Esophagus mucosa (tissue), 1 donor: ENCODE results near the gene EVA1A. TPM values are rescaled to one million over a fixed set of nuclear protein-coding genes. Genes with fewer than 3 reads are reported as not detected.
A peak's percentile ranks its signal among the peaks of the same experiment; 100 is the strongest.

Experiments used
- ATAC-seq: fragments of 200-7000 bp; cut with Tn5 transposase; one replicate; pipeline ENCODE4 v1.9.1; 2020
- total RNA-seq: library from RNA; stranded (reverse); gene quantifications from one replicate; pipeline ENCODE4 v1.2.4, GENCODE V29; 2023
- donor health status: DM: yes; HTN: yes; CAD: no.

EVA1A gene
- total RNA-seq, 1 donor from 2014 or later: 0.56 TPM

DNA sequence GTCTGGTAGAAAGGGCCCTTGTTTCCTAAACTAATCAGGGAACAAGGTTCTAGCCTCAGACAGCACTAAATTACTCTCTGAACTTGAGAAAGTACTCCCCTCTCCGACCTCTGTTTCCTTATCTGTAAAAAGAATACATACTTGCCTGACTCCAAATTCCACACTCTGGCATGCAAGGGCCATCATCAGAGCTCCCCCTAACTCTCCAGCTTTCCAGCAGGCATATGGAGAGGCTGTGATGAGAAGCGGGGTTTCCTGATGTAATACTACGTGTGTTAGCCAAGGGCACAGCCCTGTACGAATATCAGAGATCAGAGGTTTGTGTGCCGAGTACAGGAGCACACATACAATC, 1.8 kb upstream of the EVA1A start:
- ATAC-seq: no peak

DNA sequence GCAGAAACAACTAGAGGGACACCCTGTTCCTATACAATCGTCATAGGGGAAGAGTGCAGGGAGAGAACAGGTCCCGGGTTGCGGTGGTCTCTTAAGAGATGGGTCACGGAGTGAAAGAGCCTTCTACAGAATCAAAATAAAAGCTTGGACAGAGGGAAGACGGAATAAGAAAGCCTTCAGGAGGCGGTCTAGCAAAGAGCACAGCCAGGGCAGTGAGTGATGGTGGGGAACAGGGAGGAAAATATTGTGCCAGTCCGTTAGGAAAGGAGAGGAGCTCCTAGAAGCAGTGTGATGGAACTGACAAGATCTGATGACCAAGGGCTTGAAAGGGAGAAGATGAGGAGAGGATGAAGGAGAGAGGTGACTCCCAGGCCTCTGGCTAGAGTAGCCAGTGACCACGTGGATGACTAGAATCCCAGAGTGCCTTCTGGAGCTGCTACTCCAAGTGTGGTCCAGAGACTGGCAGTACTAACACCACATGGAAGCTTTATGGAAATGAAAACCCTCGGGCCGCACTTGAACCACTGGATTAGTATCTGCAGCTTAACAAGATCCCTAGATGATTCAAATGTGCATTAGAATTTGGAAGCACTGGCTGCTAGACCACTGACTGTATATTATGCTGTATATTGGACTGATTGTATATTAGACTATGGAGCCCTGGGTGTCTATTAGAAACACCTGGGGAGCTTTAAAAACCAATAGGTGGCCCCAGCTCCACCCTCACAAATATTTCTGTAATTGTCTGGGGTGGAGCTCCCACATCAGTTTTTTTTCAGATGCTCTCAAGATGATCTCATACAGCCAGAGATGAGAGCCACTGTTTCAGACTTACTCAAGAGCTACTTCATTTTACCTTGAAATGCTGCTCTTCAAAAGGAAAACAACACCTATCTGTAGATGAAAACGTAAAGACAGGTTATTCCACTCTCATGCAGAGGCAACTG, 1.1 kb upstream of the EVA1A start:
- ATAC-seq: no peak

DNA sequence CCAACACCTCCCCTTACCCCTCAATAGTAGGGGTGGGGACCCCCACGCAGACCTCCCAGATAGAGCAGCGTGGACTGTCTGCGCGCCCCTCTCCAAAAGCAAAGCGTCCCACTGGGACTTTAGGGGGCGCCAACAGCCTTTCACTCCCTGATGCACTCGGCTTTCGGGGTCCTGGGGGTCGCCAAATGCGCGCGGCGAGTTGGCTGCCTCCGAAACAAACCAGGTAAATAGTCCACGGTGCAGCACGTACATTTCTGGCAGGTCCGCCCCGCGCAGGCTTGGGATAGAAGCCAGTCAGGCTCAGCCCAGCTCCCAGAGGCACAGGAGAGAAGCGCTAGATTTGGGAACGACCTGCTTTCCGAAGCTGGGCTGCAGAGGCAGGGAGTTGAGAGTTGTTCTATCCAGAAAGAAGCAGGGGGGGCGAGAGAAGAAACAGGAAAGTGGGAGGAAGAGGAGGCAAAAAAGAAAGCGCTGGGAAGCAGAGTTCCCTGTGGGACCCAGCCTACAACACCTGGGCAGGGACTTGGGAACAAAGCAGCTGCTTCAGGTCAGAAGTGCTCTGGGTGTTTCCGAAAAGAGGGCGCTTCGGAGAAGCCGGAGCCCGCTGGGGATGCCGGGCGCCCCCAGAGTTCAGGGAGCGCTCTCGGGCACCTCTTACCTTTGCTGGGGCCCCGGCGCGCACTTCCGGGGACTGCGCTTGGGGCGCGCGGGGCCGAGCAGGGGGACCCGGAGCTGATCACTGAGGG, 544 bp downstream of the EVA1A start:
- ATAC-seq: peak; percentile 46

DNA sequence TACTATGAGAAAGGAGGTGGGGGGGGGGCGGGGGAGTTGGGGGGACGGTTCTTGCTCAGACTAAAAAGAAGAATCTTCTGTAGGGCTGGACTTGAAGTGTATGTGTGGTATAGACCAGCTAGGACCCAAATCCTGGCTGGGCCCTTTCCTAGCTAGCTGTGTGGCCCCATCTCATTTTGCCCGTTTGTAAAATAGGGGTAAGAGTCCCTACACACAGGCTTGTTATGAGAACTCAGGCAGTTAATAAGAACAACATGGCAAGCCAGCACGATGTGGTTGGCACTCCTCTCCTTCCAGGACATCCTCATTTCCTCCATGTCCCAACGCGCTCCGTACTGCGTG, 1.1 kb downstream of the EVA1A start:
- no peak for ATAC-seq

DNA sequence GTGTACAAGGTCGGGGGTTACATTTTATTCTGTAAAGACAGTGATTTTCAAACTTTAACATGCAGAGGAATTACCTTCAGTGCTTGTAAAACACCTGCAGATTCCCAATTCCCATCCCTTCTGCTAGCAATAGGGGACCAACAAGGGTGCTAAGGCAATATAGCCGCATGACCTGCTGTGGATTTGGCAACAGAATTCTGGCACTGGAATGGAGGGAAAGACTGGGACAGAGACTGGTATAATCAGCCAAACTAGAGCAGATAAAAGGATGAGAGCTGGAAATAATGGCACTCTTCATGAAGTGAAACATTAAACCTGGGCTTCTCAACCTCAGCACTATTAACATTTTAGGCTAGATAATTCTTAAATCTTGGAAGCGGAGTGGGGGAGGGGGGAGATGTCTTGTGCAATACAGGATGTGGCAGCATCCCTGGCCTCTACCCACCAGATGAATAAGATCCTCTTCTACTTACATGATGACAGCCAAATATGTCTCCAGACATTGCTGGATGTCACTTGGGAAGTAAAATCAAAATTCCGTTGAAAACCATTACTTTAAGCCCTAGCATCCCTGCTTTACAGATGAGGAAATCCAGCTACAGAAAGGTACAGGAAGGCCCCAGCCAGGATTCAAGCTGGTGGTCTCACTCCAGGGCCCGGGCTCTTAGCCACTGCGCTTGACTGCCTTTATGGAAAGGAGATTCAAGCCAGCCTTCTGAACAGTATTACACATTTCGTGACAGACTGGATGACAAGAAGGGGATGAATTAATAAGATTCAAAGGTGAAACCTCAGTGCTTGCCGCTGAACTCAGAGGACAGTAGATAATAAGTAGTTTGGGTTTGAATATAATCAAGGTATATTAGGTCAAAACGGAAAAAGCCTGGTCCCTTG, 1.7 kb downstream of the EVA1A start:
- ATAC-seq: no peak

DNA sequence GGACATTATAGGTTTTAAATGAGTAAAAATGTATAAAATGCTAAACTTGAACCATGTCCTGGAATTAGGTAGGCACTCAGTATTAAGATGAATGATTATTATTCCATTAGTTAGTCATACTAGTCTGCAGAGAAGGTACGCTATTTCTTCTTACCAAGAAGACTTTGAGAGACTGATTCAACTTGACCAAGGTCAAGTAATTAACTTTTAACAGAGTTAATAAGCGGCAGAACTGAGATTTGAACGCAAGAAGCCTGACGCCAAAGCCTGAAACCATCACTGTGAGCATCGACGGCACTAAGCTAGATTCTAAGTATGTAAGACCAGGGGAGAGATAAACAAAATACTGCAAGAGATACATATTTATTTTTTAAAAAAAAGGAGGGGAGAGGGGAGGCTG, 2.6 kb downstream of the EVA1A start:
- no peak for ATAC-seq

DNA sequence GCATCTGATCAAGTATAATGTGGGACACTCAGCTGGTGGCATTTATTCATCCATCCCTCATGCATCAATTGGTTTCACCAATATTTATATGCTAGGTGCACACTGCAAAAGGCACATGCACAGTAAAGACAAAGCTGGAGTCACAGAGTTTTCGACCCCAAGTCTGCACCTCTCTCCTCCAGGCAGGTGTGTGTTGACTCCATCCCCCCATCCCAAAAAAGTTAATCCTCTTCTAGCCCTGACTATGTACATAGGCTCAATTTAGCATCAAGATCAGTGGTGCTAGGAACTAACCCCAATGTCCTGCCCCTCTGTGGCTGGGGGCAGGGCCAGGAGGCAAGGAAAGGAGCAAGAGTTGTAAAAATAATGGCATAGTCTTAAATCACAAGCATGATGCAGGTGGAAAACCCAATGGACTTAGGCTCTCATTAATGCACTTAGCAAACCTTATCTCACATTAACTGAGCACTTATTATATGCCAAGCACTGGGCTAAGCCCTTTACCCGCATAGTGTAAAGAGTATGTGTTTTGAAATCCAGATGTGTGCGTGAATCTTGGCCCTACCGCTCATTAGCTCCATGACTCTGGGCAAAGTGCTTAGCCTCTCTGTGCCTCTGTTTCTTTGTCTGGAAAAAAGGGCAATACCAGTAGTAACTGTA, 3.1 kb downstream of the EVA1A start:
- ATAC-seq: no peak

DNA sequence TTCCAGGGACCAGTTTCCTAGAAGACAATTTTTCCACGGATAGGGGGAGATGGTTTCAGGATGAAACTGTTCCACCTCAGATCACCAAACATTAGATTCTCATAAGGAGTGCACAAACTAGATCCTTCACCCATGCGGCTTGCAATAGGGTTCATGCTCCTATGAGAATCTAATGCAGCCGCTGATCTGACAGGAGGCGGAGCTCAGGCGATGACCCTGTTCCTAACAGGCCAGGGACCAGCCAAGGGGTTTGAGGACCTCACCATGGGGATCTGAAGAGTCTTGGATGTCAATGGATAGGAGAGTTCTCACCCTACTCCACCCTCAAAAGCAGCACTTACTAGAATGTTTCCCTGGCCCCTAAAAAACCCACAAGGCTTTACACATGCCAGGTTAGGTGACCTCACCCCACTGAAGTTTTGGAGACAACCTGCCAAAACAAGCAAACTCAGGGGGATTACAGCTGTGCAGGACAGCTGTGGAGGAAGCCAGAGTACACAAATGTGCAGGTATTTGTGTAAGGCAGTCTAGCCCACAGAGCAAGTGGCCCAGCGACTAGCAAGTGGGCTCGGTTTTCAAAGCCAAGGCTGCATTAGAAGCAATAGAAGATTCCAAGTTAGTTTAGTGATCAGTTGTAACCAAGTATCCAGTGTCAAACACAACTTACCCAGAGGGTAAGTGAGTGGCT, 3.9 kb downstream of the EVA1A start:
- ATAC-seq: no peak

DNA sequence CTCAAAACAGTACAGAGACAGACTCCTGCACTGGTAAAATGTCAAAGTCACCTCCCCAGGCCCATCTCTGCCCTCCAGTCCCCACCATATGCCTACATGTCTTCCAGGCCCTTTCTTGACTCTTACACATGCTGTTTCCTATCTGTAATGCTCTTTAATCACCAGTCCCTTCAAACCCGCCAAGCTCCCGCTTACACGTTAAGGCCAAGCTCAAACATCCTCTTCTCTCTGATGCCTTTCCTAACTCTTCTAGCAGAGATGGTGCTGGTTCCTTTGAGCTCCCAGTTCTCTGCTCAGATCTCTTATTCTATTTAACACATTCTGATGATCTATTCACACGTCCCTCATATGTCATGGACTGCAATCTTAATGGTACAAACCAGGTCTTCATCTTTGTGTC, 5.0 kb downstream of the EVA1A start:
- ATAC-seq: no peak

DNA sequence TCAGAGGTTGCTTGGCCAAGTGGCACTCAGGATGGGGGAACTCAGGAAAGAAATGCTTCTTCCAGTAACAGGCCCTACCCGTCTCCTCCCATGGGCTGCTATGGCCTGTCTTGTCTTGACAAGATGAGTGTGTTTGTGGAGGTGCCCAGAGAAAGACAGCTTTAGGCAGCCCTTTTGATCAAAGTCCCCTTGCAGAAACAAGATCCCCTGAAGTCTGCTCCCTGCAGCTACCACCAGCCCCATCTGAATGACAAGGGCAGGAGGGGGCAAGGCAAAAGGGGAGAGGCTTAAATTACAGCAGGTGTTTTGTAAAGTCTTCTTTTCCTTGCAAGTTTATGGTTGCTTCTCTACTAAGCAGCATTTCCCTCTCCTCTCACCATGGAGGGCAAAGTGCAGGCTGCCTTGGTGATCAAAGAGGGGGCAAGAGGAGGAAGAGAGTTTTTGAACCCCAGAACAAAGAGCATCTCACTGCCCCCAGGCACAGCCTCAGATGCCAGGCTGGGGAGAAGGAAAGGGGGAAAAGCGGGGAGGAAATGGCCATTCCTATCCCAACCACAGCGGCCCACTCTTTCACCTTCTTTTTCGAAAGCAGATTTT, 6.7 kb downstream of the EVA1A start:
- ATAC-seq: no peak

DNA sequence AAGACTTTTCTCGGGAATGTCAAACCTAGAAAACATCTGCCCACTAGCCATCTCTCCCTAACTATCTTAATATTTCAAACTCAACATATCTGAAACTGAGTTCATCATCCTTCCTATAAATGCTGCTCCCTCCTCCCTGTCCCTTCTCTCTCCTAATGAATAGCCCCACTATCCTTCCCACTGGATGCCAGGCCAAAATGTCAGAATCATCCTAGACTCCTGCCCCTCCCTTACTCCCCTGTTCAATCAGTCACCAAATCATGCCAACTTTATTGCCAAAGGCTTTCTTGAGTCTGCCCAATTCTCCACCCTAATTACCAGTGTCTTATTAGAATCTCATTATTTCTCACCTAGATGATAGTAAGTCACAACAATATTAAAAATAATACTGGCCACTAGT, 8.5 kb downstream of the EVA1A start:
- ATAC-seq: no peak

DNA sequence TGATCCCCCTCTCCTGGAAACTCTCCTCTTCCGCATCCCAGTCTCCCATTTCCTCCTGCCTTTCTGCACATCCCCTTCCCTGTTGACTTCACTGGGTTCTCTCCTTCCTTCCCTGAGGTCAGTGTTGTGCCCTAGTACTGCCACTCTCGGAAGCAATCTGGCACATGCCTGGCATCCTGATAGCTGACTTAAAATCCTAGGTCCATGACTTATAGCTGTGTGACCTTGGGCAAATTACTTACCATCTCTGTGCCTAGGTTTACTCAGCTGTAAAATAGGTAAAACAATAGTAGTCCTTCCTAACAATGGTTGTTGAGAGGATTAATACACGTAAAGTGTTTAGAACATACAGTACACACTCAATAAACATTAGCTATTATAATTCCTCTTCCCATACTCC, 9.3 kb downstream of the EVA1A start:
- no peak for ATAC-seq

DNA sequence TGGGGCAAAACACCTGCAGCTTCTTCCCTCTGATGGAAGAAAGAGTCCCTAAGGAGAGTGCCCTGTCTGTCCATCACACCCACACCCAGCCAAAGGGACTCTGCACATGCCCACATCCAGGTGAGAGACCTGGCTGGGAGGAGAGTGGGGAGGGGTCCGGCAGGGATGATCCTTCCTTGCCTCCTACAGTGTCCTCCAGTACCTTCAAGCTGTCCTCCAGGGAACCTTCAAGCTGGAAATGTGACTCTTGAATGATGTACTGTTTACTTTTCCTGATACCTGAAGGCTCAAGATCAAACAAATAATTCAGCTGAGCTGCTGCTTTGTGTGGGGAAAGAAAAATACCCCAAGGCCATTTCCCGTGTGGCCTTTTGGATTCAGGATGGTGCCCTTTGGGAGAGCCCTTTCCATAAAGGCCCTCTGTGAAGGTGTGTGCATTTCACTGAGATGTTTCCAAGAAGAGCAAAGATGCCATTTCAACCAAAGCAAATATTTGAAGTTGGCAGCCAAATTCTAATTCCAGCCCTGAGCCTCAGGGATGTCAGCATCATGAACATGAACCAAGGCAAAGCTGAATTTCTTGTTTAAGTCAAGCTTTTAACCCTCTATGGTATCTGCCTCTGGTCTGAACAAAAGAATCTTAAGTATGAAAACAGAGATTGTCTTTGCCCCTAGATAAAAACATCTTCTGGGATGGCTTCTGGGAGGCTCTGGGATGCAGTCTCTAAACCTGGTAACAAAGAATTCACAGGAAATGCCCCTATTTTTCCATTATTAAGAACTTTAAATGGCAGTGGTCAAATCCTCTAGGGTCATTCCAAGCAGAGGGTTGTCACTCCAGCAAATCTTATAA, 11.1 kb downstream of the EVA1A start:
- no peak for ATAC-seq

DNA sequence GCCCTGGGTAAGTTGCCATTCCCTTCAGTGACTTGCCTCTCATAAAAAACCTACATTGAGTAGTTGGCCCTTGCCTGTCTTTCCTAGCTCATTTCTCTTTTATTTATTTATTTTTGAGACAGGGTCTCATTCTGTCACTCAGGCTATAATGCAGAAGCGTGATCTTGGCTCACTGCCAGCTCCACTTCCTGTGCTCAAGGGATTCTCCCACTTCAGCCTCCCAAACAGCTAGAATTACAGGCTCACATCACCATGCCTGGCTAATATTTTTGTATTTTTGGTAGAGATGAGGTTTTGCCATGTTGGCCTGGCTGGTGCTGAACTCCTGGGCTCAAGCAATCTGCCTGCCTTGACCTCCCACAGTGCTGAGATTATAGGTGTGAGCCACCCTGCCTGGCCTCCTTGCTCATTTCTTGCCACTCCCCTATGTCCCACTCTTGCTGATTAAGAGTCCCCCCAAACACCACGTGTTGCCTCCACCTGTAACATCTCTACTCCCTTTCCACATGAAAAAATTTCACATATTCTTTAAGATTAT, 12.6 kb downstream of the EVA1A start:
- no peak for ATAC-seq

DNA sequence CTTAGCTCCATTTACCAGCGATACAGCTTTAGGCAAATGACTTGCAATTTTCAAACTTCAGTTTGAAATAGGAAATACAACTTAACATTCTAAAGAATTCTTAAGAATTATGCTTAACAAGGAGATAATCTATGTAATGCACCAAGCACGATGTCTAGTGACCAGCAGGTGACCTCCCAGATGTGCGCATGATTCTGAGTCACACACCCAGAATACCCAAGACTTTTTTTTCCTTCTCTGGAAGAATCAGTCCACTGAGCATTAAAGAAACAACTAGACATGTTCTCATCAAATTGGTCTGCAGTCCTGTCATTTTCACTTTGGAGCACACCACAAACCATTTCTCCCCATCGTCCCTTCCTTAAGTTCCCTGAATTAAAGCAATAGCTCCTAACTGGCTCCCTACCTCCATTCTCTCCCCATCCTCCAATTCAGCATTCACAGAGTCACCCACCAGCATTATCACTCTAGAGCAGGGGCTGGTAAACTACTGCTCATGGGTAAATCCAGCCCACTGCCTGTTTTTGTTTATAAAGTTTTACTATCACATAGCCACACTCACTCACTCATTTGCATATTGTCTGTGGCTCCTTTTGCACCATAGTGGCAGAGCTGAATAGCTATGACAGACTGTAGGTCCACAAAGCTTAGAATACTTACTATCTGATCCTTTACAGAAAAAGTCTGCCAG, 13.2 kb downstream of the EVA1A start:
- ATAC-seq: no peak

DNA sequence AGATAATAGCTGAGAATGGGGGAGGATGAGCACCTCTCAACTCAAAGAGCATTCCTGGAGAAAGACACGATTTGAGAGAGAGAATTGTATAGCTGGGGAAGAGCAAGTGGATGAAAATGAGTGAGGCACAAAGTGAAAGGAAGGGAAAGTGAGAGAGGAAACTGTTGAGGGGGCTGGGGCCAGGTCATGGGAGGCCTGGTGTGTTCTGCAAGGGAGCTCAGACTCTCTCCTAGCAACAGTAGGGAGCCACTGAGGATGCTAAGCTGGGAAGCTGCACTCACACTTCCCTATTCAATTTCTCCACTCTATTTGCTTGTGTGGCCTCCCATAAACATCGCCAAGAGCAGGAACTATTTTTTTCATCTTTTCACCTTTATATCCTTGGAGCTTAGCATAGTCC, 14.8 kb downstream of the EVA1A start:
- no peak for ATAC-seq

DNA sequence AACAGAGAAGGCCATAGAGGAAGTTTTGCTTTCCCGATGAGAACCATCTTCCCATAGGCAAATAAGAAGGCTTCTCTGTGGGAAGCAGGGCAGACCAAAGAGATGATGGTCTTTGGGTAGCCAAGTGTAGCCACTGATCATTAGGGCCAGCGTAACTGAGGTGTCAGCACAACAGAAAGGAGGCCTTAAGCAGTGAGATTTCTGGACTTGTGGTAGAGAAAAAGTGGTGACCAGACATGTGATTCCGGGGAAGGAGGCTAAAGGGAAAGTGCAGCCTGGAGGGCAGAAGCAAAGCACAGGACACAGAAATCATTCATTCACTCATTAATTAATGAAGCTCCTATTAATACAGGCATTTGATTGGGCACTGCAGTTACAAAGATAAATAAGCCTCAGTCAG, 15.4 kb downstream of the EVA1A start:
- ATAC-seq: no peak

DNA sequence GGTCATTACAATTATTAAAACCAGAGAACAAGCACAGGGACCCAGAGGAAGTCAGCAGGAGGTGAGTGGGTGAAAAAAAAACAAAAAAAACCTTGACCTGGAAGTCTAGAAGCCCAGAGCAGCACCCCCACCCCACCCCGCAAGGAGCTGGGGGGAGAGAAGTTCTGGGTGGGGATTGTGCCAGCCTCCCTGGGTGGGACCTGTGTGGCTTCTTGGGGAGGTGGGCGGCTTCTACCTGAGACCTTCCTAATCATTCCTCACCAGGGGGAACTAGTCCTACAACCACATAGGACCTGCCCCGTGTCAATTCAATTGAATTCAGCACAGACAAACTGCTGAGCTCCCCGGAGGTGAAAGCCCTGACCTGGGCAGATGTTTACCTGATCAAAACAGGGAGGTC, 17.3 kb downstream of the EVA1A start:
- ATAC-seq: no peak

DNA sequence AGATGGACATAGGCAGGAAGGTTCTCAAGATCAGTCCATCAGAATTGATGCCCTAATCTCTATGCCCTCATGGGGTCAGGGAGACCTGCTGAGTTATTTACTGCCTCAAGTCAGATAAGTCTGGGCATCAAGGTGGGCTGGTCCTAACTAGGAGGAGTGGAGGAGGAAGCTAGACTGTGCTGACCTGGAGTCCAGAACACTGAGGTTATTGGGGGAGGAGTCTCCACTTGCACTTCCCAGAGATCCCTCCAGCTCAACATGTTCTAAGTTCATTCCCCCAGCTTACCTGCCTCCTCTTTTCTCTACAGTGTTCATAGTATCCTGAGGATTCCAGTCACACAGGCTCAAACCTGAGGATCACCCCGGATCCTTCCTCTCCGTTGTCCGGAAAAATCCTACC, 19.3 kb downstream of the EVA1A start:
- ATAC-seq: no peak

DNA sequence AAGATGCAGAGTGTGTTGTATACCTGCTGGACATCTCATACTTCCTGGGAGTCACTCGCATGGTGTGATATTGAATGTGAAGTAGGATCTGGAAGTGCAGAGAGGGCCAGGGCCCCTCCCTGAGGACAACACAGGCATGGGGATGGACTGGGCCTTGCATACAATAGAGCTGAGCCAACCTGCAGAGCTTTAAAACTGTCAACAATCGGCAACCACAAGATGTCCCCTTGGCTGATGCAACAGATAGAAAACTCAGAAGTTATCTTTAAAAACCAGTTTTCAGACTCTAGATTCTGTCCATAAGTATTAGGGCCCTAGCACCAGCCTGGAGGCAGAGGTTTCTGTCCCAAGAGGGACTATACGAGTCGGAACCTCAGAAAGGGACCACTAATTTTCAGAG, 19.7 kb downstream of the EVA1A start:
- no peak for ATAC-seq
